GM11168 (cell line): ENCODE measurements around the gene PTN.

Experiments used
- in situ Hi-C: fragments of 300-500 bp; cut with MboI; formaldehyde crosslinking; loops from one replicate; pipeline ENCODE4 v1.12.0; 2022; ENCODE audit warnings: low sequenced_read_pairs; ENCODE audit not compliant: unreplicated experiment

Gene PTN, protein sequence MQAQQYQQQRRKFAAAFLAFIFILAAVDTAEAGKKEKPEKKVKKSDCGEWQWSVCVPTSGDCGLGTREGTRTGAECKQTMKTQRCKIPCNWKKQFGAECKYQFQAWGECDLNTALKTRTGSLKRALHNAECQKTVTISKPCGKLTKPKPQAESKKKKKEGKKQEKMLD

DNA sequence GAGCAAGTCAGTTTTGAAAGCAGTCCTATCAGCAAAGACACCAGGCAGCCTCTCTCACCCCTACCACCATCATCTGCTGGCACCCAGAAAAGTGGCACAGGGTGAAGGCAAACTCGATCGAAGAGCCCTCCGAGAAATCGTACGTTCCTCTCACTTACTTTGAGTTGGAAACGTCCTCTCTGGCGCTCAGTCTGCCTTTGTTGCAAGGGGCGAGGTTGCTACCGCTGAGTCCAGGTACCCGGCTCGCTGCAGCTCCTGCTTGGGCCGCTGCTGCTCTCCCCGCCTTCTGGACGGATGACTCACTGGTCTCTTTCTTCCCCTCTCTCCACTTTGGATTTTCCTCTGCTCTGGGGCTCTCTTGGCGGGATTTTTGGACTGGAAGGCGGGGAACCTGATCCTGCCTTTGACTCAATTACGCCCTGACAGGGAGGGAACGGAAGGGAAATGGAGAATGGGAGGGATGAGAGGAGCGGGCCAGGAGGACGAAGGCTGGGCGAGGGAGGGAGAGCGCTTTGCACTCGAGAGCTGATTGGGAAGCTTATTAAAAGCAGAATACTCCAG is at the start of gene PTN:
Gene PTN, minus strand, starts transcription at position 453 of the 561 bp plus-strand sequence. CDS start 88,760 bp downstream, outside the sequence.
- in situ Hi-C loops: no loop called here

DNA sequence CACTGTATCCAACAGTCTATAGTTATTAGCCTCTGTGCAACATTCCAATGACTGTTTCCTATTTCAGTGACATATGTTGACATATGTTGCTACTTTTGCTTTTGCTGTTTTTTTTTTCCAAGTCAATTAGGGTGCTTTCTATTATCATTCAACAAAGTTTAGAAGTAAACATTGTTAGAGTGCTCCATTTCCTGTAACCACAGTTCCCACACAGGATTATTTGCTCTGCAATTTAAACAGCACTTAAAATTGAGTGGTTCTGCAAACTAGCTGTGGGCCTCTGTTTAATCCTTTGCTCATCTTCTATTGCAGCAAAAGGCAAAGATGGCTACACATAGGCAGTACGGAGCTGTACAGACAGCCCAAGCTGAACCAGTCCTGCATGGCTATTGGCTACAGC is 46.5 kb upstream of the PTN start:
- in situ Hi-C loops: no loop called here

DNA sequence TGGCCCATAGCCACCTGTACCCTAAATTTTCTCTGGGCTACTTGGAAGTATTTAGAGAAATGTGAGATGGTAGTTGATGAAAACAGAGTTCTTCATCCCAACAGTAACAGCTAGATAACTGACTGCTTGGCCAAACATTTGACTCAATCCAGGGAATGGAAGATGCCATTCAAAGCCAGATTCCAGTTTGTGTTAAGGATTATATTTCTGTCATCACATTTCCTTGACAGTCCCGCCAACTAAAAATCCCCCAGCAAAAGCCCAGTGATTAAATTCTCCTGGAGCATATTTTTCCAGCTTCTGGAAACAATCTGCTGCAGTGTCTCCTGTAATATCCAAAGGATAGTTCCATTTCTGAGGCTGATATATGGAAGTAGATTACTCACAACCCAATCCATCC is 45.4 kb upstream of the PTN start:
- in situ Hi-C loops: no loop called here

DNA sequence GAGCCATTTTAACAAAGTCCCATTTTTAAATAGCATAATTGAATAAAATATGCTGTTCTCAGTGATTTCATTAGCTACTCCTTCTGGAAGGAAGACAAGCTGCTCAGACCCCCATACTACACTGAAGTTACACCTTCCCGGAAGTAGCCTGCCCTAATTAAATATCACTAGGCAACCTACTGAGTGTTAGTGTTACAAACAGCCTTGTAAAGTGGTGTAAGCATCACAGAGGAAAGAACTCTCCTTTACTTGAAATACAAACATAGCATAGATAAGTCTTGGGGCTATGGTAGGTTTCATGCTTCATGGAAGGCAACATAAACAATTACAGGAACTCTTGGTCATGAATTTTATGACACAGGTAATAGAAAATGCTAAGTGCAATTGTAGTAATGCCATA is 43.4 kb upstream of the PTN start:
- in situ Hi-C loops: no loop called here

DNA sequence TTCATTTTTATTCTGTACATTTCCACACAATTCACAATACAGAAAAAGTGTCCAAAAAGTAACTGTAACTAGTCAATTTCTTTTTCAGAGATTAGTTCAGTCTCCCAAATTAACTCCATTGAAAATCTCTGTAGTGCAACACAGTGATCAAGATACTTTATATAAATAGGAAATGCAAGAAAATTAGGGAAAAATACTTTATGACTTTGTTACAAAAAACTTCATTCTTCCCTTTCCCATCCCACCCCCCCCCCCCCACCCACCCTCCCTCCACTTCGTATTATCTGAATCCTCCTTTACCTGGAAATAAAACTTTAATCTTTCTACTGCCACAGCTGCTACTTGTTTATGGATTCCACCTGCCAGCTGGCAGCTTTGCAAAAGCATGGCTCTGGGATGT is 37.5 kb upstream of the PTN start:
- in situ Hi-C loops: no loop called here

DNA sequence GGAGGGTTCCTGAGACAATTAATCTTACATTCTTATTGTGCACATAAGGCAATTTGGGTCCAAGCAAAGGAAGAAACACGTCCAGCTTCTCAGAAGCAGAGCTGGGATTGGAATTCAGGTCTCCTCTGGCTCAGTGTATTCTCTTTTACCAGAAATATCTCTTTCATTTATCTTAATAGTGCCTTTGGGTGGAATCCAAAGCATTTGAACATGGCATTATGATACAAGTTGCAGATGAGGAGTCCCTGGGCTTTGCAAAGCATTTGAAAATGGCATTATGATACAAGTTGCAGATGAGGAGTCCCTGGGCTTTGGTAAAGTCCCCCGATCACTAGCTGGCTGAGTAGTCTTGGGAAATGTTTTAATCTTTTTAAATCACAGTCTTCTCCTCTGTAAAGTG is 30.0 kb upstream of the PTN start:
- in situ Hi-C loops: no loop called here

DNA sequence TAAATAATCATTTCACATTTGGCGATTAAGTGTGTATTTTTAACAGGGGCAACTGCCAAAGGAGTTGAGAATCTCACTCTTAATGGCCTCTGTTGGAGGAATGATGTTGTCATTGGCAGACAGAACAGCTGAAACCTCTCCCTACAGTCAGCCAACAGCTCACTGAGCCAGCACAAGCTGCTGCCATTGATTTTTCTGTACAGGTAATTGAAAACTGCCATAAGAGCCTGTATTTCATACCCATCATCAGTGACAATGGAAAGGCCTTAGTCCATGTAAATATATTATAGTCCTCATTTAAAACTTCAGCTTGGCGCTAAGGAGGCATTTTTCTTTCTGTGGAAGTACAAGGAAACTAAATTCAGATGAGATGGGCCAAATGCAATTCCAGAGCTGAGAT is 28.1 kb upstream of the PTN start:
- in situ Hi-C loops: no loop called here

DNA sequence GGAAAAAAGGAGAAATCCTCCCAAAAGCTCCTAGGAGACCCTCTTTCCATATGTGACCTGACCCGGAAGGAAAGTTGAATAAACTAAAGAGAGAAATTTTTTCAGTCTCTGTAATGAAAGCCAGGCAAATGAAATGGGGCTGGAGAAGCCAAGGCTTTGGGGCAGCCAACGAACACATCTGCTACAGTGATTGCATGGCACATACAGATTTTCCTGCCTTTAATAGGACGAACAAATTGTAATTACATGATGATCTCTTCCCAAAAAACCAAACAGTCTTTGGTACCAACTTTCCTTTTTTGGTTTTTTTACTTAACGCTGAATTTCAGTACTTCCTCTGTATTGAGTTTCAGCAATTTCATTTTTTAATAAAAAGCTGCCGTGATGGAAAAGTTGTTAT is 23.5 kb upstream of the PTN start:
- in situ Hi-C loops: no loop called here

DNA sequence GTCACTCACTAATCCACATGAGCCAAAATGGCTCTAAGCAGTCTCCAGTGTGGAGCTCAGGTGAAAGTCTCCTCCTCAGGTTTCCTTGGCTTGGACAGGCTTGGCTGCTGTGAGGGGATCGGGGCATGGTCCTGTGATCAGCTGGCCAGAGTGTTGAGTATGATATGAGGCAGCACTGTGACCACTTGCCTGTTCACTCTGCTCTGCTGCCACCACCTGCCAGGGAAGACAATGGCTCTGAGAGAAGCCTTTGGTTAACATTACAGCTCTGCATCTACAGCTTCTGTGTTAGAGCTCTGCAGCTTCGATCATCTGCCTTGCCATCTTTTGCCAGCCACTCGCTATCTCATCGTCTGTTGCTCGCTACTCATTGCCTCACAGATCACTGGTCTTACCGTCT is 20.1 kb upstream of the PTN start:
- in situ Hi-C loops: no loop called here

DNA sequence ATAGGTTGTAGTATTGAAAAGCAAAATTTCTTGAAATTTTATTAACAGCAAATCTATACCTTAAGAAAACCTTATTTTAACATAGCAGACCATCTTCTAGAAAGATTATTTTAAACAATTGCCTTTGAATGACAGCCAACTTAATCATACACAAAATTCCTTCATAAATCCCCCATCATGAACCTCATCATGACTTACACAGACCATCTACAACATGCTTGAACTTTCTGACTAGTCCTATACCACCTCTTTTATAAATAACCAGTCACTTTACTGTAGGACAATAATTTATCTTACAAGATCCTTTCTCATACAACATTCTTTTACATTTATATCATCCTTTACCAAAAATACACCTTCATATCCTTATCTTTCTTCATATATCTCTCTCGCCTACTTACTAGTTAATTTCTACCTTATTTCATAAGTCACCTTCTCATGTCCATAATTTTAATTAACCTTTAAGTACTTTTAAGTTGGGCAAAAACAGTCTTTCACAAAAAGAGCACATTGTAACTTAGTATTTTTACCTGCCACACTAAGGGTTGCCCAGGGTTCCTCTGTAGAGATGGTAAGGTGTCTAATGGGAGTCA is 16.6 kb upstream of the PTN start:
- in situ Hi-C loops: no loop called here

DNA sequence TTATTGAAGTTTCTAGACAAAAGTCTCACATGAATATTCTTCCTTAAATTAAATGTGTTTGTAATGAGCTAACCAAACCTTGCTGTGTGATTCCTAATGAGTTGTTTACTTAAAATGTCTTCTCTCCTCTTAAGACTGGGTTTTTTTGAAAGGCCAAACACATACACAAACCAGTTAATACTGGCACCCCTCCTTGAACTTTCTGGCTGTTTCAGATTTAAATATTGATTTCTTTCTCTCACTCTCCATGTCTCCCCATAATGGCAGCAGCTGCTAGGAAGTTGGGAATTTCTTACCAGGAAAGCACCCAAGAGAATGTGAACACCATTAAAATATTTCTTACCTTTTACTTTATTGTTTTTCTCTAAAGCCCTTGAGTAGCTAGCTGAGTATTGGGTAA is 11.4 kb upstream of the PTN start:
- in situ Hi-C loops: no loop called here

DNA sequence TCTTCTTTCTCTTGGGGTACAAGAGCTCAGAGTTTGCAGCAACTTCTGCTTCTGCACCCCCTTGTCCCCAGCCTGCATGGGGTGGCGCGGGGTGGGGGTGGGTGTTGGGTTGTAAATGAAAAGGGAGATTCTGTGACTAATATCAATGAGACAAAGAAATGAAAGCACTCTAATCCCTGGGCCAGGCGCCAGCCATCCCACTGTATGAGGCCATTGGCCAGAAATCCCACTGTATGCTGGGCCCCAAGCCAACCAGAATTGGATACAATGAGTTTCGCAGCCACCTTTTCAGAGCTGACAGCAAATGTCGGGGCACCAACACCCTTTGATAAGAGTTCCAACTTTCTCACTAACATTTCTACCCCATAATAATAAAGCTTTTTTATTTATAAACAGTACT is 10.9 kb upstream of the PTN start:
- in situ Hi-C loops: no loop called here

DNA sequence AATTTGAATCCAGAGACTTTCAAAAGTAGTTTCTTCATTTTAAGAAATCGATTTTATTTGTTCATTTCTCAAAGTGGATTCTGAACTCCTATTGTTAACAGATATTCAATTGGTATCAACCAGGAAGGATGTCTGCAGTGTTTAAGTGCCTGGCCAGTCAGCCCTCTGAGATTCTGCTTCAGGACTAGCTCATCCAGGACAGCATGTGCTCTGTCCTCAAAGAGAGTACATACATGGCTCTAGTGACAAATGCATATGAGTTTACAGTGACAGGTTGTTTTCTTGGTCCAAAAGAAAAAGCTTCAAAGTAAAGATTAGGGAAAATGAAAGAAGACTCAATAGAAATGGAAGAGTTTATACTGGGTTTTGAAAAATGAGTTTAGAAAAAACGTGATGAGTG is 8.4 kb upstream of the PTN start:
- in situ Hi-C loops: no loop called here

DNA sequence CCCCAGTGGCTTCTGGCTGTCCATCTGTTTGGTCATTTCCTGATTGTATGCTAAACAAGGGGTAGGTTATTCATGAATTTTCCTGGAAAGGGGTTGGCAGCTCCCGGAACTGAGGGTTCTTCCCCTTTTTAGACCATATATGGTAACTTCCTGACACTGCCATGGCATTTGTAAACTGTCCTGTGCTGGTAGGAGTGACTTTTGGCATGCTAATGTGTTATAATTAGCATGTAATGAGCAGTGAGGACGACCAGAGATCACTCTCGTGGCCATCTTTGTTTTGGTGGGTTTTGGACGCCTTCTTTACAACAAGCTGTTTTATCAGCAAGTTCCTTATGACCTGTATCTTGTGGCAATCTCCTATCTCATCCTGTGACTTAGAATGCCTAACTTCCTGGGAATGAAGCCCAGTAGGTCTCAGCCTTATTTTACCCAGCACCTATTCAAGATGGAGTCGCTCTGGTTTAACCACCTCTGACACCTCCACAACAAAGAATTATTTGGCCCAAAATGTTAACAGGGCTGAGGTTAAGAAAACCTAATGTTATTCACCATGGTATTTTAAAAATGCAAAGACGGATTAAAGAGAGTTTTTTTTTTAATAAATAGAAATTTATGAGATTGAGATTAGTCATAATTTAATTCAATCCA is 2.4 kb upstream of the PTN start:
- in situ Hi-C loops: no loop called here

DNA sequence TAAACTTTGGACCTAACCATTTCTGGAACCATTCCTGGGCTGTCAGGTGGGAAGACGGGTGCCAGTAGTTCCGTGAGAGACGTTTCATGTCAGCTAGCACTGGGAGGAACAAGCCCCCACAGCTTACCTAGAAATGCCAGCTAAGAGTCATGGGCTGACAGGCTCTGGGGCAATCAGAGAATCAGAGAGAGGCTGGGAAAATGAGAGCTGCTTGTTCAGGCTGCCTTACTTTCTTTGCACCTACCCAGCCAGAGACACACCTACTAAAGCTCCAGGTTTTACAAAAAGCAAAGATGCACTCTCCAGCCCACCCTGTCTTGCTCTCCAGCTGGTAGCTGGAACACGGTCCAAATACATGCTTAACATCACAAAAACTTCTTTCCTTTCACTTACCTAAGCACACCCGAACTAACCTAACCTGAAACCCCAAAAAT is 688 bp downstream of the PTN start:
- in situ Hi-C loops: no loop called here

DNA sequence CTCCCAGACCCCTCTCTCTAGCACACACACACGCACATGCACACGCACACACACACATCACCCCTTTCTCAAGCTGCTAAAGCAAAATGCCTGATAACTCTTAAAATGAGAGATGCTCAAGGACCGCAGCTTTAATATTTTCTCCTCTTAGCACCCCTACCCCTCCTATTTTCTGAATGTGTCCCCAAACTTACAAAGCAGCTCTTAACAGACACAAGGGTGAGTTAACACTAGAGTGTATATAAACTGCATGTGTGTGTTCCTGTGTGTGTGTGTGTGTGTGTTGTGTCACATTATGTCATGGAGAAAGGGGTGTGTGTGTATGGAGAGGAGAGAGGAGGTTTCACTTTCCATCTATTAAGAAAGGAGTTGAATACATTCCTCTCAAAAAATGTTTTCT is 1.3 kb downstream of the PTN start:
- in situ Hi-C loops: no loop called here

DNA sequence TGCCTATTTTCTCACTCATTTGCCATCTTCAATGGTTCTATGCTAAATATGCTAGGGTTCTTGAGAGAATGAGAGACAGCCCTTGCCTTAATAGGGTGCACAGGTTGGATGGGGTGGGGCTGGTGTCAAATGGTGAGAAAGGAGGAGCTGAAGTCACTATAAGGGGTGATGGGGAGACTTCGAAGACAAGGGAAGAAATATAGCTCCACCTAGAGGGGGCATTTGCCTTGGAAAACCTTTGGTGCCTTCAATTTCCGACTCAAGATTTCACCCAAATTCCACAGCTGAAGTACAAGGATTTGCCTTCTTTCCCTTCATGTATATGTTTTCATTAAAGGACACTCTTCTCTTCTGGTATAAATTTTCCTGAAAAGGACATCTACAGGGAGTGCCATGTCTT is 5.6 kb downstream of the PTN start:
- in situ Hi-C loops: no loop called here

DNA sequence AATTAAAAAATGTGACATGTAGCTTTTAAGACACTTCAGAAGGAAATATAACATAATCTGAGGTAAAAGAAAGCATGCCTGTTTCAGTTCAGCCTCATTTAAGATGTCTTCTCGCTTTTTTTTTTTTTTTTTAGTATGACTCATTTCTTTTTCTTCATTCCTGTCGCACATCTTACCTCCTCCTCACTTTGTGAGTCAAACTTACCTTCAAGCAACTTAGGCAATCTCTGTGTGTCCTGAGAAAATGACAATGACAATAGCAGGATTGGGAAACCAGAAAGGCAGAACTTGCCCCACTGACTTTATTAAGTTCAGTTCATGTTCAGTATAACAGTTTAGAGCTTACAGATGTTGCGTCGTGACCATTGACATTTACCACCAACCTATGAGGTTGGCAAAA is 7.7 kb downstream of the PTN start:
- in situ Hi-C loops: no loop called here

DNA sequence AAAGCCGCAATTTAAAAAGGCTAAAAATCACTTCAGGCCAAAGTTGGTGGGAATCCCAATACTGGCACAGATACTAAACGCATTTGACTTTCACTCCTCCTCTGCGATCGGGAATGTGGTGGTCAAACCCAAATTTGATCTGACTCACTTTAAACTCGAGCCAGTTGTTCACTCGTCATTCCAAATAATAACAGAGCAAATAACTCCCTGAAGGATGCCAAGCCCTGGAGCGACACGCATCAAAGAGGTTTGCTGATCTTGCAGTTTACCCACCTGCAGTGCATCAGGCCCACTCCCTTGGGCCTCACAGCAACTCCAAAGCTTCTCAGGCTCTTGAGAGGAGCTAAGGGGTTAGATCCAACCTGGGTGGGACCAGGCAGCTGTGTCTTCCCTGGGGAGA is 12.2 kb downstream of the PTN start:
- in situ Hi-C loops: no loop called here

DNA sequence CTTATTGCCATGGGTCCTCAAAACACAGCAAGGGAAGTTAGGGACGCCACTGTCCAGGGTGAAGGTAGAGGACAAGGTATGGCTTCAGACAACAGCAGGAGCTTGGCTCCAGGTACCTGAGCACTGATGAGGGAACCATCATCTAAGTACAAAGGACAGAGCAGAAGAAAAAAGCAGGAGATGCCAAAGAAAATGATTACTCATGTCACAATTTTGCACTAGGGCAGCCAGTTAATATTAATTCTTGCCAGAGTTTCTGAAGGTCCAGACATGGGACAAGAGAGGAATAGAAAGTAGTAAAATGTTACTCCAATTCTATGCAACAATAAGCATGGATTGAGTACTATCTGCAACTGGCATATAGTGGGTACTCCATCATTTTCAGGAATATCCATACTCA is 14.1 kb downstream of the PTN start:
- in situ Hi-C loops: no loop called here

DNA sequence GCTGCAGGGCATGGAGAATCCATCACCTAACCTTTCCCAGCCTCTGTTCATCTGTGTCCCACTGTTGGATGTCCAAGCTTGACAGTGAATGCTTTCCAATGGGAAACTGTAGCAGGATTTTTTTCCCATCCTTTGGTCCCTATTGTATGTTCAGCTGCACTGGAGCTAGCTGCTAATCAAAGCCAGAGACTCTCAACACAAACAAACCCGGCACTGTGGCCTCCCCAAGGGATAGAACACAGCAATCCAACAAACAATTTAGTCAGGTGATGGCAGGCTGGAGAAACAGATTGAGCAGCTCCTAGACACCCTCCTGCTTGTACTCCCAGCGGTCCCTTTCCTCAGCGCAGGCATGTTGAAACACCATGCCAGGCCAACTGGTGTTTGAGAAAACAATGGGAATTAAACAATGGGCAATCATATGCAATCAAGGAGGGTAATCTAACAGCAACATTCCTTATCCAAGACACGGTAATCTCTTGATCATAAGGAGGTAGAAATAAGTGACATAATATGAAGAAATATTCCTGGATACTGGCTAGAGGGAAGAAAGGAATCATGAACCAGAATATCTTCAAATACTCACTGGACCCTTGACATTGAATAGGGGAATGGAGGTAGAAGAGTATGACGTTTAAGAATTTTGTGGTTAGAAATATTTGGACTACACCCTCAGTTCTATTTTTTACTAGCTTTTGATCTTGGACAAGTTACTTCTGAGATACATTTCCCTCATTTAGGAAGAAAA is 15.0 kb downstream of the PTN start:
- in situ Hi-C loops: no loop called here
